ENCODE data around the gene SPAG16. TPM values are rescaled to one million over a fixed set of nuclear protein-coding genes. Genes with fewer than 3 reads are reported as not detected.

The SPAG16 gene
- total RNA-seq, 1 donor from 2014 or later: 18.7 TPM

DNA sequence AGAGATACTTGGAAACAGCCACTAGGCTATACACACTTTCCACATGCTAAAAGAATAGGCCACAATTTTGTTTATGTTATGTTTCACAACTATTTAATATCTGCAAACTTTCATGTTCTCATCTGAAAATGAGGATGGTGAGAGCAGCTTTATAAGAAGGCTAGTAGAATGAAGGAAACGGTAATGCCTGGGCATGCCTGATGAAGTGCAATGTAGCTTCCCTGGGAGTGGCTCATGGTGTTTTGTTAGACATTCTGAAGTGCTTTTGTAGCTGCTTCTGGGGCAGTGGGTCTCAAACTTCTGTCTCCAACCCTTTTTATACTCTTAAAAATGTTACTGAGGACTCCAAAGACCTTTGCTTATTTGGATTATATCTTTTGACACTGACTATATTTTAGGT is 933.3 kb downstream of the SPAG16 start:
- TF ChIP-seq, protein P1, sequence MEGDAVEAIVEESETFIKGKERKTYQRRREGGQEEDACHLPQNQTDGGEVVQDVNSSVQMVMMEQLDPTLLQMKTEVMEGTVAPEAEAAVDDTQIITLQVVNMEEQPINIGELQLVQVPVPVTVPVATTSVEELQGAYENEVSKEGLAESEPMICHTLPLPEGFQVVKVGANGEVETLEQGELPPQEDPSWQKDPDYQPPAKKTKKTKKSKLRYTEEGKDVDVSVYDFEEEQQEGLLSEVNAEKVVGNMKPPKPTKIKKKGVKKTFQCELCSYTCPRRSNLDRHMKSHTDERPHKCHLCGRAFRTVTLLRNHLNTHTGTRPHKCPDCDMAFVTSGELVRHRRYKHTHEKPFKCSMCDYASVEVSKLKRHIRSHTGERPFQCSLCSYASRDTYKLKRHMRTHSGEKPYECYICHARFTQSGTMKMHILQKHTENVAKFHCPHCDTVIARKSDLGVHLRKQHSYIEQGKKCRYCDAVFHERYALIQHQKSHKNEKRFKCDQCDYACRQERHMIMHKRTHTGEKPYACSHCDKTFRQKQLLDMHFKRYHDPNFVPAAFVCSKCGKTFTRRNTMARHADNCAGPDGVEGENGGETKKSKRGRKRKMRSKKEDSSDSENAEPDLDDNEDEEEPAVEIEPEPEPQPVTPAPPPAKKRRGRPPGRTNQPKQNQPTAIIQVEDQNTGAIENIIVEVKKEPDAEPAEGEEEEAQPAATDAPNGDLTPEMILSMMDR (IDR thresholded peaks at IDR 0.05): no peak
- no peak overlapping the region for H3K27ac Mint-ChIP-seq (ENCODE audit: unreplicated experiment)
- DNase-seq (ENCODE audit: low spot score): no peak
- no peaks in the 10 kb centered on the region for H3K9me3 Mint-ChIP-seq (ENCODE audit: low read depth)
- no peaks in the 10 kb centered on the region for H3K36me3 Mint-ChIP-seq (ENCODE audit: low read depth)
- peaks cover 9% of the 10 kb centered on the region for H3K4me1 Mint-ChIP-seq (ENCODE audit: low read depth)
- no peak overlapping the region for H3K4me3 Mint-ChIP-seq (ENCODE audit: unreplicated experiment)
- no peaks in the 10 kb centered on the region for H3K27me3 Mint-ChIP-seq (ENCODE audit: low read depth)

GRCh38 chr2:214220251-214220650 is 936.0 kb downstream of the SPAG16 start:
- no peaks in the 10 kb centered on the region for H3K36me3 Mint-ChIP-seq (ENCODE audit: low read depth)

DNA sequence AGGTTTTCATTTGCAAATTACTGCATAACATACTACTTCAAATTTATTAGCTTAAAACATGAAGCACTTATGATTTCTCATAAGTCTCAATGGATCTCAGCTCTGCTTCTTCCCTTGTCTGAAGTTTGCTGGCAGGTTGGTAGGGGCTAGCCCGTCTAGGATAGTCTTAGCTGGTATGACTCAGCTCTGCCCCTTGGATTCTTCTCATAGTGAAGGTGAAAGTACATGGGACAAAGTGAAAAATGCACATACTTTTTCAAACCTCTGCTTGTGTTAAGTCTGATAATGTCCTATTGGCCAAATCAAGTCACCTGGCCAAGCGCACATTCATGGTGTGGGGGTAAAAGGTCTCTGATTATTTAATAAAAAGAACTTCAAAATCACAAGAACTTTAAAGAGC is 941.8 kb downstream of the SPAG16 start:
- no peaks in the 10 kb centered on the region for H3K9me3 Mint-ChIP-seq (ENCODE audit: low read depth)
- no peaks in the 10 kb centered on the region for H3K36me3 Mint-ChIP-seq (ENCODE audit: low read depth)
- H3K27me3 Mint-ChIP-seq (ENCODE audit: low read depth): no peaks in the 10 kb centered on the region
- no peak for DNase-seq (ENCODE audit: low spot score)
- H3K4me3 Mint-ChIP-seq (ENCODE audit: unreplicated experiment): no peak overlapping the region
- H3K27ac Mint-ChIP-seq (ENCODE audit: unreplicated experiment): no peak overlapping the region
- H3K4me1 Mint-ChIP-seq (ENCODE audit: low read depth): peaks cover 11% of the 10 kb centered on the region
- TF ChIP-seq, protein P1 (IDR thresholded peaks at IDR 0.05): no peak

More at GRCh38 chr2:214220251-214220650, 936.0 kb downstream of the SPAG16 start:
- H3K4me1 Mint-ChIP-seq (ENCODE audit: low read depth): peaks cover 9% of the 10 kb centered on the region
- TF ChIP-seq, protein P1 (IDR thresholded peaks at IDR 0.05): no peak
- no peak overlapping the region for H3K27ac Mint-ChIP-seq (ENCODE audit: unreplicated experiment)
- H3K27me3 Mint-ChIP-seq (ENCODE audit: low read depth): no peaks in the 10 kb centered on the region
- no peak for DNase-seq (ENCODE audit: low spot score)
- no peaks in the 10 kb centered on the region for H3K9me3 Mint-ChIP-seq (ENCODE audit: low read depth)
- H3K4me3 Mint-ChIP-seq (ENCODE audit: unreplicated experiment): no peak overlapping the region

GRCh38 chr2:214232271-214232670 is 948.0 kb downstream of the SPAG16 start:
- Mint-ChIP-seq H3K4me1 (ENCODE audit: low read depth) (peaks cover 9% of the 10 kb centered on the region), H3K9me3 (ENCODE audit: low read depth) (no peaks in the 10 kb centered on the region), H3K4me3 (ENCODE audit: unreplicated experiment) (no peak overlapping the region), H3K27ac (ENCODE audit: unreplicated experiment) (no peak overlapping the region), H3K36me3 (ENCODE audit: low read depth) (no peaks in the 10 kb centered on the region), H3K27me3 (ENCODE audit: low read depth) (no peaks in the 10 kb centered on the region)
- TF ChIP-seq, protein P1 (IDR thresholded peaks at IDR 0.05): no peak
- no peak for DNase-seq (ENCODE audit: low spot score)

GRCh38 chr2:214233164-214233563 is 948.9 kb downstream of the SPAG16 start:
- TF ChIP-seq, protein P1 (IDR thresholded peaks at IDR 0.05): no peak

More at GRCh38 chr2:214233164-214233563, 948.9 kb downstream of the SPAG16 start:
- H3K27me3 Mint-ChIP-seq (ENCODE audit: low read depth): no peaks in the 10 kb centered on the region
- H3K4me1 Mint-ChIP-seq (ENCODE audit: low read depth): peaks cover 9% of the 10 kb centered on the region
- no peak overlapping the region for H3K27ac Mint-ChIP-seq (ENCODE audit: unreplicated experiment)
- no peak for DNase-seq (ENCODE audit: low spot score)
- no peaks in the 10 kb centered on the region for H3K9me3 Mint-ChIP-seq (ENCODE audit: low read depth)
- no peaks in the 10 kb centered on the region for H3K36me3 Mint-ChIP-seq (ENCODE audit: low read depth)
- no peak overlapping the region for H3K4me3 Mint-ChIP-seq (ENCODE audit: unreplicated experiment)
